Effector memory CD8-positive, alpha-beta T cell (primary cell): ENCODE results near the gene ACBD6.
A peak's percentile ranks its signal among the peaks of the same experiment; 100 is the strongest.

ENCODE experiments used
- ATAC-seq: fragments of 150-1000 bp; cut with Tn5 transposase; replicated peaks from 2 replicates; pipeline ENCODE4 v1.10.0; 2021; ENCODE audit warnings: mild to moderate bottlenecking, moderate library complexity
- DNase-seq, 3 experiments: peaks; one replicate each; pipeline ENCODE4 v3.0.0; 2021
- H3K27ac Mint-ChIP-seq, 2 donors: one replicate each; pipeline ENCODE4 v1.8.0; 2022; ENCODE audit warnings: mild to moderate bottlenecking in 2 of 2, mixed read lengths in 2 of 2, moderate library complexity in 2 of 2
- H3K27me3 Mint-ChIP-seq, 2 donors: one replicate each; pipeline ENCODE4 v1.8.0; 2022; ENCODE audit warnings: mixed read lengths in 2 of 2
- H3K36me3 Mint-ChIP-seq: one replicate; pipeline ENCODE4 v1.8.0; 2022; ENCODE audit warnings: mild to moderate bottlenecking, moderate library complexity, mixed read lengths; ENCODE audit not compliant: insufficient read depth
- H3K4me1 Mint-ChIP-seq, 2 donors: one replicate each; pipeline ENCODE4 v1.8.0; 2022; ENCODE audit warnings: low read depth in 2 of 2, mixed read lengths in 2 of 2
- H3K4me3 Mint-ChIP-seq, 2 donors: one replicate each; pipeline ENCODE4 v1.8.0; 2022; ENCODE audit warnings: mild to moderate bottlenecking in 2 of 2, mixed read lengths in 2 of 2, moderate library complexity in 2 of 2
- H3K9me3 Mint-ChIP-seq, 2 donors: one replicate each; pipeline ENCODE4 v1.8.0; 2022; ENCODE audit warnings: mixed read lengths in 2 of 2

The ACBD6 gene

GRCh38 chr1:180519846-180520245 is 17.5 kb upstream of the ACBD6 start:
- no peak for DNase-seq
- H3K9me3 Mint-ChIP-seq = no peaks in the 10 kb centered on the region
- H3K4me1 Mint-ChIP-seq = no peaks in the 10 kb centered on the region
- no peaks in the 10 kb centered on the region for H3K27me3 Mint-ChIP-seq
- no peak for ATAC-seq
- H3K36me3 Mint-ChIP-seq = no peaks in the 10 kb centered on the region
- no peak overlapping the region for H3K27ac Mint-ChIP-seq
- H3K4me3 Mint-ChIP-seq = no peak overlapping the region

DNA sequence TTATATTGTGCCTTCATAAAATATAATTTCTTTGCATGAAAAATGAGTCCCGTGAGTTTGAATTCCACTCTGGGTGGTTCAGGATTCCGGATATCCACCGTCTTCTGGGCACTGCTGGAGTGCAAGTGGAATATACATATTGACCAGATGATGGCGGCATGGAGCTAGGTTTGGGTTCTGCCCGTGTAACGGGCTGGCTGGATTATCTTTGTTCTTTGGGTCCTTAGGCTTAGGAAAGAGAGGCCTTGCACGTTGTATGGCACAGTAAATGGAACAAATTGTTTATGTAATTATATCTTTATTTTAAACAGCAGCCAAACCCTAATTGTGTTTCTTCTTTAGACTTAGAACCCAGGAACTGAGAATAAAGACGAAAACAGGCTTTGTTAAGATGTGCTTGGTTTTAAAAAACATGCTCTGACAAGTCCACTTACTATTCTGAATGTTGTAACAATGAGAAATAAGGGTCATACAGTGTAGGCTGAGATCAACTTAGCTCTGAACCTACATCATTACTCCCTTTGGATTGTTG is 13.5 kb upstream of the ACBD6 start:
- DNase-seq (peak; percentile 47 to 60 (median 53)), ATAC-seq (peak; percentile 96)
- Mint-ChIP-seq H3K4me1 (no peaks in the 10 kb centered on the region), H3K27me3 (peaks cover 22 to 25% of the 10 kb centered on the region in 2 donors), H3K9me3 (no peaks in the 10 kb centered on the region), H3K4me3 (no peak overlapping the region), H3K36me3 (no peaks in the 10 kb centered on the region), H3K27ac (no peak overlapping the region)

- no peak overlapping the region for H3K27ac Mint-ChIP-seq
- H3K36me3 Mint-ChIP-seq = no peaks in the 10 kb centered on the region
- peaks cover 23 to 30% of the 10 kb centered on the region in 2 donors for H3K27me3 Mint-ChIP-seq
- no peak overlapping the region for H3K4me3 Mint-ChIP-seq
- no peaks in the 10 kb centered on the region for H3K4me1 Mint-ChIP-seq
- H3K9me3 Mint-ChIP-seq = no peaks in the 10 kb centered on the region
- no peak for DNase-seq
- ATAC-seq = no peak
These were observed 13.0 kb upstream of the ACBD6 start for GRCh38 chr1:180515364-180515763.

GRCh38 chr1:180513531-180513930 is 11.2 kb upstream of the ACBD6 start:
- Mint-ChIP-seq H3K36me3 (no peaks in the 10 kb centered on the region), H3K4me1 (no peaks in the 10 kb centered on the region), H3K27ac (no peak overlapping the region), H3K9me3 (no peaks in the 10 kb centered on the region), H3K4me3 (no peak overlapping the region), H3K27me3 (peaks cover 23 to 31% of the 10 kb centered on the region in 2 donors)
- ATAC-seq = no peak
- no peak for DNase-seq

DNA sequence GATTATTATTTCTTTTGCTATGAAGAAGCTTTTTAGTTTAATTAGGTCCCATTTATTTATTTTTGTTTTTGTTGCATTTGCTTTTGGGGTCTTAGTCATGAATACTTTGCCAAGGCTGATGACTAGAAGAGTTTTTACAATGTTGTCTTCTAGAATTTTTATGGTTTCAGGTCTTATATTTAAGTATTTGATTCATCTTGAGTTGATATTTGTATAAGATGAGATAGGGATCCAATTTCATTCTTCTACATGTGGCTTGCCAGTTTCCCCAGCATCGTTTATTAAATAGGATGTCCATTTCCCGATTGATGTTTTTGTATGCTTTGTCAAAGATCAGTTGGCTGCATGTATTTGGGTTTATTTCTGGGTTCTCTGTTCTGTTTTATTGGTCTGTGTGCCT is 8.5 kb upstream of the ACBD6 start:
- Mint-ChIP-seq H3K9me3 (no peaks in the 10 kb centered on the region), H3K27ac (no peak overlapping the region), H3K36me3 (no peaks in the 10 kb centered on the region), H3K27me3 (peaks cover 23 to 31% of the 10 kb centered on the region in 2 donors), H3K4me1 (no peaks in the 10 kb centered on the region), H3K4me3 (no peak overlapping the region)
- ATAC-seq = no peak
- no peak for DNase-seq

DNA sequence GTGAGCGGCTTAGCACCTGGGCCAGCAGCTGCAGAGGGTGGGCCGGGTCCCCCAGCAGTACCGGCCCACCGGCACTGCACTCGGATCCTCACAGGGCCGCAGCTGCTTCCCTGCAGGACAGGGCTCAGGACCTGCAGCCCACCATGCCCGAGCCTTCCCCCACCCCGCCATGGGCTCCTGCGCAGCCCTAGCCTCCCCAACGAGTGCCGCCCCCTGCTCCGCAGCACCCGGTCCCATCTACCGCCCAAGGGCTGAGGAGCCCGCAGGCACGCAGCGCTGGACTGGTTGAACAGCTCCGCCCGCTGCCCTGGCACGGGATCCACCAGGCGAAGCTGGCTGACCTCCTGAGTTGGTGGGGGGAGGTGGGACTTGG is 6.3 kb upstream of the ACBD6 start:
- H3K36me3 Mint-ChIP-seq = no peaks in the 10 kb centered on the region
- H3K27ac Mint-ChIP-seq = no peak overlapping the region
- H3K9me3 Mint-ChIP-seq = no peaks in the 10 kb centered on the region

GRCh38 chr1:180507795-180508724 is 5.7 kb upstream of the ACBD6 start:
- Mint-ChIP-seq H3K4me3 (no peak overlapping the region), H3K27ac (no peak overlapping the region), H3K36me3 (peaks cover 2% of the 10 kb centered on the region), H3K4me1 (peaks cover 5 to 6% of the 10 kb centered on the region in 2 donors), H3K9me3 (no peaks in the 10 kb centered on the region), H3K27me3 (peaks cover 23 to 28% of the 10 kb centered on the region in 2 donors)
- DNase-seq (no peak), ATAC-seq (no peak)

More for the DNA sequence above, 6.3 kb upstream of the ACBD6 start:
- ATAC-seq (no peak), DNase-seq (no peak)
- H3K4me1 Mint-ChIP-seq = no peaks in the 10 kb centered on the region
- peaks cover 23 to 31% of the 10 kb centered on the region in 2 donors for H3K27me3 Mint-ChIP-seq
- no peak overlapping the region for H3K4me3 Mint-ChIP-seq

DNA sequence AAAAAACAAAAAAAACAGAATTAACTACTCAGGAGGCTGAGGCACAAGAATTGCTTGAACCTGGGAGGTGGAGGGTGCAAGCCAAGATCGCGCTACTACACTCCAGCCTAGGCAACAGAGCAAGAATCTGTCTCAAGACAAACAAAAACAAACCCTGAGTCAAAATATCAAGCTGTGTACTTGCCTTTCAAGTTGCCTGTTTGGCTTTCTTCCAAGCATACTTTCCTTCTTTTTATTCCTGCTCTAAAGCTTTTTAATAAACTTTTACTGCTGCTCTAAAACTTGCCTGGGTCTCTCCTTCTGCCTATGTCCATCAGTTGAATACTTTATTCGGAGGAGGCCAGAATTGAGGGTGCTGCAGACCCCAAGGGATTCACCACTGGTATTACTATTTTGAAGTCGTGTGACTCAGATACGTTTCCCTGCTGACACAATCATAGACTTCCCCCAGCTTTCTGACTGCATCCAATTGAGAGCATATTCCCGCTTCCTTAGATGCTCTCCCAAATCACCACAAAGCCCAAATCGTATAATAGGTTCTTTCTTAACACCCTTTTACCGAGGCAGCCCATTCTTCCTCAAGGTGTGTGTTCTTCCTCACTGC is 3.5 kb upstream of the ACBD6 start:
- Mint-ChIP-seq H3K4me3 (no peak overlapping the region), H3K27me3 (peaks cover under 1 to 5% of the 10 kb centered on the region in 2 donors), H3K36me3 (peaks cover 11% of the 10 kb centered on the region), H3K27ac (no peak overlapping the region), H3K4me1 (peaks cover 15 to 17% of the 10 kb centered on the region in 2 donors), H3K9me3 (no peaks in the 10 kb centered on the region)
- ATAC-seq (no peak), DNase-seq (no peak)

DNA sequence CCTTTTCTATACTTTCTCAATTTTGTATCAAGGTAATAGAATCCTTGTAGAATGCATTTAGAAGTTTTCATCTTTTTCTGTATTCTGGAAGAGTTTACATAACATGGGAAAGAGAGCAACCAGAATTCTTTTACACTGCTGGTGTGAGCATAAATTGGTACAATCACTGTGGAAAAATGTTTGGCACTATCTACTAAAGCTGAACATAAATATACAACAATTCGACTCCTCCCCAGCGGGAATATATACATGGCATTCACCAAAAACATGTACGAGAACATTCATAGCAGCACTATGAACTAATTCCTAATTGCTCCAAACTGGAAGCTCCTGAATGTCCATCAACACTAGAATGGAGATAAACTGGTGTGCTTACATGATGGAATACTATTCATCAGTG is 1.8 kb upstream of the ACBD6 start:
- Mint-ChIP-seq H3K36me3 (peaks cover 11% of the 10 kb centered on the region), H3K9me3 (no peaks in the 10 kb centered on the region), H3K27me3 (no peaks in the 10 kb centered on the region), H3K27ac (no peak overlapping the region), H3K4me1 (peaks cover 17 to 22% of the 10 kb centered on the region in 2 donors), H3K4me3 (no peak overlapping the region)
- ATAC-seq = no peak
- DNase-seq = no peak

- Mint-ChIP-seq H3K27me3 (no peaks in the 10 kb centered on the region), H3K27ac (peak overlapping the region; percentile 91 to 93), H3K36me3 (peaks cover 11% of the 10 kb centered on the region), H3K4me1 (peaks cover 19 to 22% of the 10 kb centered on the region in 2 donors), H3K4me3 (peak overlapping the region; percentile 92 to 93), H3K9me3 (no peaks in the 10 kb centered on the region)
- DNase-seq = no peak
- ATAC-seq = no peak
These were observed 994 bp upstream of the ACBD6 start for GRCh38 chr1:180503280-180503862.

- ATAC-seq (peak; percentile 33), DNase-seq (peak in 1 of 3 experiments; percentile 38)
- peak overlapping the region; percentile 92 to 93 for H3K4me3 Mint-ChIP-seq
- H3K36me3 Mint-ChIP-seq = peaks cover 11% of the 10 kb centered on the region
- H3K4me1 Mint-ChIP-seq = peaks cover 19 to 22% of the 10 kb centered on the region in 2 donors
- peak overlapping the region; percentile 91 to 93 for H3K27ac Mint-ChIP-seq
- no peaks in the 10 kb centered on the region for H3K9me3 Mint-ChIP-seq
- no peaks in the 10 kb centered on the region for H3K27me3 Mint-ChIP-seq
These were observed 464 bp downstream of the ACBD6 start for GRCh38 chr1:180501865-180502360.

- Mint-ChIP-seq H3K4me3 (peak overlapping the region; percentile 92 to 93), H3K36me3 (peaks cover 11% of the 10 kb centered on the region), H3K27ac (peak overlapping the region in 1 of 2 donors; percentile 91), H3K9me3 (no peaks in the 10 kb centered on the region), H3K27me3 (no peaks in the 10 kb centered on the region), H3K4me1 (peaks cover 19 to 31% of the 10 kb centered on the region in 2 donors)
- DNase-seq (no peak), ATAC-seq (no peak)
These were observed 1.7 kb downstream of the ACBD6 start for GRCh38 chr1:180500689-180501088.

GRCh38 chr1:180498594-180498993 is 3.8 kb downstream of the ACBD6 start:
- no peaks in the 10 kb centered on the region for H3K9me3 Mint-ChIP-seq
- ATAC-seq (no peak), DNase-seq (no peak)
- H3K4me1 Mint-ChIP-seq = peaks cover 21 to 37% of the 10 kb centered on the region in 2 donors
- H3K27me3 Mint-ChIP-seq = no peaks in the 10 kb centered on the region
- peaks cover 18% of the 10 kb centered on the region for H3K36me3 Mint-ChIP-seq
- H3K4me3 Mint-ChIP-seq = no peak overlapping the region
- no peak overlapping the region for H3K27ac Mint-ChIP-seq
